KOPT-K1 (cell line): ENCODE data around the gene ZBTB46.
"Not testable (repeated sequence)": the region's sequence is repeated elsewhere in the genome, so short reads cannot be mapped to it uniquely, and the experiment has no call there.

Source experiments
- H3K27ac ChIP-seq: fragments of 200-600 bp; sonication (generic); 2 replicates; pipeline ENCODE4 v1.5.1; 2016; ENCODE audit warnings: antibody characterized with exemption, mild to moderate bottlenecking, low read depth, low read length; ENCODE audit not compliant: poor library complexity, severe bottlenecking
- H3K36me3 ChIP-seq: fragments of 200-600 bp; sonication (generic); 2 replicates; pipeline ENCODE4 v1.5.1; 2017; ENCODE audit warnings: antibody characterized with exemption, mild to moderate bottlenecking, low read length, moderate library complexity; ENCODE audit not compliant: insufficient read depth
- H3K9me3 ChIP-seq: fragments of 200-600 bp; sonication (generic); 2 replicates; pipeline ENCODE4 v1.5.1; 2017; ENCODE audit warnings: antibody characterized with exemption, low read length, mild to moderate bottlenecking; ENCODE audit not compliant: insufficient read depth, poor library complexity, severe bottlenecking

Gene ZBTB46

GRCh38 chr20:63861981-63862901, 31.2 kb upstream of the ZBTB46 start:
- Histone ChIP-seq H3K36me3 (peaks cover 17% of the 10 kb centered on the region; the same call in 1 of the 2 replicates), H3K27ac (no peak overlapping the region), H3K9me3 (no peaks in the 10 kb centered on the region)

DNA sequence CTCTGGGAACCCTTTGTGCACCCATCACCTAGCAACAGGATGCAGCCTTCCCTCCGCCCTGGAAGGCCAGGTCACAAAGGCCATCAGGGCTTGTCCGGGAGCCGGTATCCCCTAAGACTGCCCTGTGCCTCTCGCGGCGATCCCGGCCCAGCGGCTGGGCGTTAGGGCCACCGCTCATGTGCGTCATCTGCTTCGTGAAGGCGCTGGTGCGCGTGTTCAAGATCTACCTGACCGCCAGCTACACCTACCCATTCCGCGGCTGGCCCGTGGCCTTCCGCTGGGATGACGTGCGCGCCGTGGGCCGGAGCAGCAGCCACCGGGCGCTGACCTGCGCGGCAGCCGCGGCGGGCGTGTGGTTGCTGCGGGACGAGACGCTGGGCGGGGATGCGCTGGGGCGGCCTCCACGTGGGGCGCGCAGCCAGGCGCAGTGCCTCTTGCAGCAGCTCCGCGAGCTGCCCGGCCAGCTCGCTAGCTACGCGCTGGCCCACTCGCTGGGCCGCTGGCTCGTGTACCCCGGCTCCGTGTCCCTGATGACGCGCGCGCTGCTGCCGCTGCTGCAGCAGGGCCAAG, 30.4 kb upstream of the ZBTB46 start, which contains the start of gene ABHD16B:
Gene ABHD16B (plus strand): TSS at position 134 of the 570 bp plus-strand sequence. CDS start 43 bp downstream, at position 177.
- H3K27ac ChIP-seq, result no peak within 1 kb of the TSS
- H3K9me3 ChIP-seq, result no peaks in the 10 kb centered on the region
- H3K36me3 ChIP-seq, result peaks cover 17% of the 10 kb centered on the region; the same call in 1 of the 2 replicates

DNA sequence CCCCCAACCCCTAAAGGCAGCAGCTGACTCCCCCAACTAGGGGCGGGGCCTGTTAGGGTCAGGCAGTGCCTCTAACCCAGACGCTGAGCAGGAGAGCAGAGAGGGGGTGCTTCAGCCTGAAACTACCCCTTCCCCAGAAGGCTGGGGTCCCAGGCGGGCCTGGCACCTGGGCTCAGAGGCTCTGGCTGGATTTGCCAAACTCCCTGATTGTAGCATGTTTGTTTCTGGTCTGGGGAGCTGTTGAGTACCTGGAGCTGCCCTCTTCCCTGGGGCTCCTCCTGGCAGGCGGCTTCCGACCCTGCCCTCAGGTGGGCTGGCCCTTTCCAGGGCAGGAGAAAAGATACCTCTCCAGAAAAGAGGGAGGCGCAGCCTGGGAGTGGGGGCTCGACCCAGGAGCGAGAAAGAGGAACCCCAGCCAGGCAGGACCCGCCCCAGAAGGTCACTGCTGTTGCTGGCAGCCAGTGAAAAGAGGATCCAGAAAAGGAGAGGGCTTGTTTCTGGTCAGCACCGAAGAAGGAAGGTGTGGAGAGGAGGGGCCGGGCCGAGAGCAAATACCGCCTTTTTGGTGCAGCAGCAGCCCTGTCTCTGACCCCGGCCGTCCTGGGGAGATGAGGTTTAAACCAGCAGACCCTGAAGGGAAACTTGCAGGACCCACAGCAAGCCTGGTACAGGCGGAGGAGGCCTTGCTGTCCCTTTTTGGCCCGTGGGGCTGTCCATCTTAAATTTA, 29.4 kb upstream of the ZBTB46 start:
- Histone ChIP-seq H3K9me3 (no peaks in the 10 kb centered on the region), H3K36me3 (peaks cover 17% of the 10 kb centered on the region; the same call in 1 of the 2 replicates), H3K27ac (no peak overlapping the region)

GRCh38 chr20:63859166-63859699, 28.2 kb upstream of the ZBTB46 start:
- Histone ChIP-seq H3K36me3 (peaks cover 17% of the 10 kb centered on the region; the same call in 1 of the 2 replicates), H3K9me3 (no peaks in the 10 kb centered on the region), H3K27ac (no peak overlapping the region)

DNA sequence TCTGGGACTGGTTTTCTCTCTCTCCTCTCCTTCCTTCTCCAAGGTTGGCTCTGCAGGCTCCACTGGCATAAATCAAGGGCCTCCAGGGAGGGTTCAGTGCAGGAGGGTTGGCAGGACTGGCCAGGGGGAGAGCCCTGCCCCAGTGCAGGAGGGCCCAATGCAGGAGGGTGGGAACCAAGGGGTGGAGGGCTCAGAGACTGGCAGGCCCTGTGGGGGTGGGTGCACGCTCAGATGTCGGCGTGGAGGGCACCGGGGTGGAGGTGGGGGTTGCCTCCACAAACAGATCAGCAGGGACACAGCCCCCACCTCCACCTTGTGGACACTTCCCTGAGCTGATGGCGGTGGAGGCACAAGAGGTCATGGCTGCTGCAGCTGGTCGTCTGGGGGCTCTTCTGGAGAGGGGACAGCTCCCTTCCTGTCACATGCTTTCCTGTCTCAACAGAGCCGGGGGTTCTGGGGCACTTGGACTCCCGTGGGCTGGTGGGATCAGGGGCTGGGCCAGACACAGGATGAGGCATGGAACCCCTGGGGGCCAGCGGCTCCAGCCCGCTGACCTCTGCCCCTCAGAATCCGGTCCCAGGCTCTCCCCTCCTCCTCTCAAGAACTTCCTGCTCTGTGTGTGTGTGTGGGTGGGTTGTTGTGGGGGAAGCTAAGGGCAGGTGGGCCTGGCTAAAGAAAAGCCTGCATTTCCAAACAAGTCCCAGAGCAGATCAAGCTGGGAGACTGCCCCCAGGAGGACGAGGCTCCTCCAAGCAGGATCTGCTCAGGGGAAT, 27.5 kb upstream of the ZBTB46 start:
- Histone ChIP-seq H3K9me3 (no peaks in the 10 kb centered on the region), H3K27ac (peak overlapping the region; percentile 25), H3K36me3 (peaks cover 17% of the 10 kb centered on the region; the same call in 1 of the 2 replicates)

DNA sequence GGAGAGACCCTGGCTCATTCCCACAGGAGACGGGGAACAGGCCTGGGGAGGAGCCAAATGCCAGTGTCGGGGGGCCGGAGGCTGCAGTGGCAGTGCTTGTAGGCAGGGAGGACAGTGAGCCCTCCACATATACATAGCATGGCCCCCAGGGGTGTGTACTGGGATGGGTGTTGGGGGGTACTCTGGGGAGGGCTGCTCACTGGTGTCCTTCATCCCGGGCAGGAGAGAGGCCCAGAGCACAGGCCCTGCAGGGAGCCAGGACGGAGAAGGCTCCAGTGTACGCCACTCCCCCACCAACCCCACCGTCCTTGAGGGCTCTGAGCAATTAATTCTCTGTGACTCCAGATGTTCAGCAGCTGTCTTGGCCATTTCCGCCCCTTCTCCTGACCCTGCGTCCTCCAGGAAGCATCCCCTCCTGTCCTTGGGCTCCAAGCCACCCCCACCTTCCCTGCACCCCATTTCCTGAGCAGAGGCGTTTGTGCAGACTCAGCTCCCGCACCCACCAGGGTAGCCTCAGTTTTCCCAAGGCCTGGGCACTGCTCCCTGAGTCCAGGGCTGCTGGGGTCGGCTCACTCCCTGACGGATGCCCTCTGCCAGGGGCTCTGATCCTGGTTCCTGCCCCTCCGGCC, 26.8 kb upstream of the ZBTB46 start:
- Histone ChIP-seq H3K36me3 (peaks cover 12% of the 10 kb centered on the region; the same call in 1 of the 2 replicates), H3K9me3 (no peaks in the 10 kb centered on the region), H3K27ac (no peak overlapping the region)

- Histone ChIP-seq H3K9me3 (no peaks in the 10 kb centered on the region), H3K36me3 (0 out of 2 replicates have a peak, but pooled peaks cover 3% of the 10 kb centered on the region), H3K27ac (no peak overlapping the region)
Observed at GRCh38 chr20:63856098-63856511, 25.0 kb upstream of the ZBTB46 start.

- Histone ChIP-seq H3K9me3 (no peaks in the 10 kb centered on the region), H3K27ac (no peak overlapping the region), H3K36me3 (no peaks in the 10 kb centered on the region)
Observed at GRCh38 chr20:63855363-63856097, 24.5 kb upstream of the ZBTB46 start.

DNA sequence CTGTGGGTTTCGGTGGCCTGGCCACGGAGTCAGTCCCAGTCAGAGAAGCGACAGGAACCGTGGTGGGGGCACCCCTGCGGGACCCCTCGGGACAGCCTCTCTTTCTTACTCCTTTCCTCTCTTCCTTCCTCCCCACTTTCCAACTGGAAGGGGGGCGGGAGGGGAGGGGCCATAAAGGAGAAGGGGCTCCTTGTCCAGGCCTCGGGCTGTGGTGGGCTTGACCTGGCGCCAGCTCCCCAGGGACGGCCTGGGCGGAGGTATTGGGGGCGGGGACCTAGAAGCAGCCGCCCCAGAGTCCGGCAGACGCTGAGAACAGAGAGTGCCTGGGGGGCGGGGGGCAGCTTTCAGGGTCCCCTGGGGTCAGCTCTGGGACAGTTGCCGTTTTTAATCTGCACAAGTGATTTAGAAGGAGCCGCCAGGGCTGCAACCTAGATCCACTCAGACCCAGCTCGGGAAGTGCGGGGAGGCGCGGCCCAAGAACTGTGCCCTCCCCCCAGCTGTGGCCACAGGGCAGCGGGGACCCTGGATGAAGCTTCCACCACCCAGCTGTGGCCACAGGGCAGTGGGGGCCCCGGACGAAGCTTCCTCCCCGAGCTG, 23.8 kb upstream of the ZBTB46 start:
- no peaks in the 10 kb centered on the region for H3K9me3 ChIP-seq
- H3K27ac ChIP-seq, result no peak overlapping the region
- no peaks in the 10 kb centered on the region for H3K36me3 ChIP-seq

GRCh38 chr20:63854069-63854765, 23.2 kb upstream of the ZBTB46 start:
- H3K9me3 ChIP-seq, result no peaks in the 10 kb centered on the region
- no peaks in the 10 kb centered on the region for H3K36me3 ChIP-seq
- no peak overlapping the region for H3K27ac ChIP-seq

GRCh38 chr20:63853733-63854068, 22.6 kb upstream of the ZBTB46 start:
- H3K27ac ChIP-seq, H3K36me3 ChIP-seq, H3K9me3 ChIP-seq: not testable (repeated sequence)

- not testable (repeated sequence) for H3K36me3 ChIP-seq, H3K27ac ChIP-seq, H3K9me3 ChIP-seq
Observed at GRCh38 chr20:63851548-63851943, 20.5 kb upstream of the ZBTB46 start.
